Astrocyte of the spinal cord (primary cell): ENCODE data around the gene SPAG9.

Experiments
- DNase-seq: peaks from one replicate; pipeline ENCODE4 v3.0.0; 2011; ENCODE audit warnings: low read depth, low spot score
- H3K4me3 ChIP-seq: 2 replicates; pipeline ENCODE4 v1.5.1; 2011; ENCODE audit warnings: low read depth, mild to moderate bottlenecking, low read length, moderate library complexity
- CTCF ChIP-seq: IDR thresholded peaks from 2 replicates; pipeline ENCODE4 v1.5.1; 2012; ENCODE audit warnings: low read depth, mild to moderate bottlenecking, low read length, inconsistent platforms
- in situ Hi-C: cut with HindIII; loops from 2 replicates; pipeline ENCODE4 v1.10.0; 2017; ENCODE audit warnings: low sequenced_read_pairs

The SPAG9 gene

GRCh38 chr17:50922107-50922506, 198.6 kb downstream of the SPAG9 start:
- H3K4me3 ChIP-seq = no peak overlapping the region
- in situ Hi-C loops = no loop called here
- TF ChIP-seq CTCF = no peak
- no peak for DNase-seq

- in situ Hi-C loops = no loop called here
- no peak overlapping the region for H3K4me3 ChIP-seq
- no peak for DNase-seq
- no peak for TF ChIP-seq CTCF
These were observed 199.6 kb downstream of the SPAG9 start for GRCh38 chr17:50920891-50921586.

- in situ Hi-C loops = no loop called here
- H3K4me3 ChIP-seq = no peak overlapping the region
These were observed 200.6 kb downstream of the SPAG9 start for GRCh38 chr17:50920041-50920410.

GRCh38 chr17:50919321-50920040, 201.2 kb downstream of the SPAG9 start:
- in situ Hi-C loops = no loop called here
- DNase-seq = peak; percentile 91
- no peak for TF ChIP-seq CTCF
- no peak overlapping the region for H3K4me3 ChIP-seq

More at GRCh38 chr17:50920041-50920410, 200.6 kb downstream of the SPAG9 start:
- TF ChIP-seq CTCF = no peak
- DNase-seq = no peak

- DNase-seq = no peak
- in situ Hi-C loops = no loop called here
- TF ChIP-seq CTCF = no peak
- no peak overlapping the region for H3K4me3 ChIP-seq
These were observed 201.8 kb downstream of the SPAG9 start for GRCh38 chr17:50918933-50919296.

- H3K4me3 ChIP-seq = no peak overlapping the region
- DNase-seq = no peak
- no peak for TF ChIP-seq CTCF
- in situ Hi-C loops = no loop called here
These were observed 202.4 kb downstream of the SPAG9 start for GRCh38 chr17:50918071-50918932.
